SH-SY5Y (cell line): ENCODE measurements around the gene INSC.

Source experiments
- GATA2 ChIP-seq: IDR thresholded peaks from 2 replicates; pipeline ENCODE4 v1.6.1; 2011; ENCODE audit warnings: mild to moderate bottlenecking, low read depth, low read length
- GATA3 ChIP-seq: IDR thresholded peaks from 2 replicates; pipeline ENCODE4 v1.6.1; 2011; ENCODE audit warnings: low read depth, mild to moderate bottlenecking, low read length, moderate library complexity

The INSC gene

DNA sequence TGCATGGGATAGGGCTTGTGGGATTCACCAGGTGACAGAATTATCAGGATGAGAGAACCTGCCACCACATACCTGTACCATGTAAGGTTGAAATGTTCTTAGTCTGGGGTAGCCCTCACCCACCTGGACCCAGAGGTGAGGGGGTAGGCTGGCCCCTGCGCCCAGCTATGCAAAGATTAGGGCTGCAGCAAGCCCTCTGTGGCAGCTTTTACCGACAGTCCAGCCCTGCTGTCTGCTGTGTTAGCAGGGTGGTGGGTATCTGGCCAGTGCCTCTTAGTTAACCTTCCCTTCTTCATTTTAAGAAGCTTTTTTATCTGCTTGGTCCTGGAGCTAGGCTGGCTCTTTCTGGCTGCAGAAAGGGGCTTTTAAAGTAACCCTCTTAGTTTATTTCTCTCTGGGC is 13.9 kb downstream of the INSC start:
- TF ChIP-seq GATA3 (no peak), GATA2 (no peak)

DNA sequence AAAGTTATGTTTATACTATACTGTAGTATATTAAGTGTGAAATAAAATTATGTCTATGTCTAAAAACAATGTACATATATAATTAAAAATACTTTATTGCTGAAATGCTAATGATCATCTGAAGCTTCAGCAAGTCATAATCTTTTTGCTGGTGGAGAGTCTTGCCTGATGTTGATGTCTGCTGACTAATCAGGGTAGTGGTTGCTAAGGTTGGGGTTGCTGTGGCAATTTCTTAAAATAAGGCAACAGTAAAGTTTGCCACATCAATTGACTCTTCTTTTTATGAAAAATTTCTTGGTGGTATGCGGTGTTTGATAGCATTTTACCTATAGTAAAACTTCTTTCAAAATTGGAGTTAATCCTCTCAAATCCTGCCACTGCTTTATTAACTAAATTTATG is 21.4 kb downstream of the INSC start:
- TF ChIP-seq GATA2 (no peak), GATA3 (no peak)

DNA sequence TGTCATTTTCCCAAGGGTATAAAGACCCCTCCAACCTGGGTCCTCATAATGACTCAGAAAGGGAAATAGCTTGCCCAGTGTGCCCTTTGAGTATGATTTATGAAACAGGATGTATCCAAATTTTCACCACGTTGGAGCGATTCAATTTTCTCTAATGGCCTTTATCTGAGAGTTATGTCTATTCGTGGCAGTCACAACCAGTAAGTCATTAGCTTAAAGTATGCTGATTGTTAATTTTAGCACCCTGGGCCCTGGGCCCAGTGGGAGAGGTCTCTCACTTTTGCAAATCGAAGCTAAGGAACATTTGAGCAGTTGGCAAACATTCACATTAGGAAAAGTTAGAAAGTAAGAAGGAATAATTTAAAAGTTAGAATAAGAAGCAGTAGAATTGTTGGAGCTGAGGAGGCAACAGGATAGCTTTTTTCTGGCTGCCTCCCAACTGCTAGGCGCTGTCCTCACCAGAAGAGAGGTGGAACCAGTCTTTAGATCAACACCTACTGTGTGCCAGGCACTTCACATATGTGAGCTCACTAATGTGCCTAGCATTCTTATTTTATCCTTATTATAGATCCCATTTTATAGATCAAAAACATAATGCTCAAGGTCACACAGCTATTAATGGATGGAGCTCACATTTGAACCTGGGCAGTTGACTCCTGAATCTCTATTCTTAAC is 24.5 kb downstream of the INSC start:
- TF ChIP-seq GATA3 (no peak), GATA2 (no peak)

DNA sequence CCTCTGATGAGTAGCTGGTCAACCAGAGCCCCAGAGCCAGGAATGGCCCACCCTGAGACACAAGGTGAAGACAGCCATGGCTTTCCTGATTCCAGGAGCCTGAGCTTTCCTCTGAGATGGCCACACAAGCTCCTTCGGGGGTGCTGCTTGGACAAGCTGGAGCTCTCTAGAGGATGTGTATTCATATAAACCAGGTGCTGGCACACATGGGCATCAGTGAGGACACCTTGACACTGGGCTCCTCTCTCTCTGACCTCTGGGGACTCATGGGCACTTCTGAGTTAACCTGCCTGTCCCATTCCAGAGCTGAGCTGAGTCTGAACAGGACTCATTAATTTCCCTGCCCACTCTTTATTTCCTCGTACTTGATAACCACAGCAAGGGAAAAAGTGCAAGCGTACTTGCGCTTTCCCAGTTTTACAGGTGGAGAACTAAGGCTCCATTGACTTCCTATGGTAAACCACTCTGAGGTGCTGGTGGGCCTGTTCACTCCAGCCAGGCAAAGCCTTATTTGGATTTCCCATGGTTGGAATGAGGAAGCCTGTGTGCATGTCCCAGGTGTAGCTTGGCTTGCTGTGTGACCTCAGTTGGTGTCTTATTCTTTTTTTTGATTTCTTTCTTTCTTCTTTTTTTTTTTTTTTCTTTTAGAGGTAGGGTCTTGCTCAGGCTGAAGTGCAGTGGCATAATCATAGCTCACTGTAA is 25.4 kb downstream of the INSC start:
- TF ChIP-seq GATA2, result no peak
- no peak for TF ChIP-seq GATA3

DNA sequence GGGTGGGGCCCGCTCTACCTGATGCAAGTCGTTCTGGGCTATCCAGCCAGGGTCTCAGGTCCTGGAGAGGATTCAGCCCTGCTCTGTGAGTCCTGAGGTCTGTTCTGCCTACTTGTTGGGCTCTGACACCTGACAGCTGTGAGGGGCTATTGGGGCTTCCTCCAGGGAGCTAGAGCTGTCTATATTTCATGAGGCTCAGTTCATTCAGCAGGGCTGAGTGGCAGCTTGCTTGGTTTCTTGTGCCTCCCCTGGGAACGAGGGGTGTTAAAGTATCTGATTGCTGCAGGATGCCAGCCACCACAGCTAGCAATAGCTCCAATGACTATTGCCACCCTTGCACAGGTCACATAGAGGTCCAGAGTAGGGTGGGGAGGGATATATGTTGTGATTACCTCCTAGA is 26.7 kb downstream of the INSC start:
- TF ChIP-seq GATA2, result no peak
- no peak for TF ChIP-seq GATA3

DNA sequence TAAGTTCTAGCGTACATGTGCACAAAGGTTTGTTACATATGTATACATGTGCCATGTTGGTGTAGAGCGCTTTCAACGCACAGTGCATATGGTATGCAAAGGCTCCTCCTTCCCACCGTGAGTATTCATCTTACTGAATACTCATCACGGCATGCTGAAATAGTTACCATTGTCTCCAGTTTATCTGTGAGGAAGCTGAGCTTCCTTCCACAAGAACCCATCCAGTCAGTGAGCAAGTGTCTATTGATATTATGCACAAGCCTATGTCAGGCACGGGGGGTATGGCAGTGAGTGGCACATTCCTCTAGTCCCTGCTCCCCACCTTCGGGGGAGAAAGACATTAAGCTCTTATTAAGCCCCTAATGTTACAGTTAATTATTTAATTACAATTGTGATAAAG is 28.1 kb downstream of the INSC start:
- TF ChIP-seq GATA3, result no peak
- TF ChIP-seq GATA2, result no peak

DNA sequence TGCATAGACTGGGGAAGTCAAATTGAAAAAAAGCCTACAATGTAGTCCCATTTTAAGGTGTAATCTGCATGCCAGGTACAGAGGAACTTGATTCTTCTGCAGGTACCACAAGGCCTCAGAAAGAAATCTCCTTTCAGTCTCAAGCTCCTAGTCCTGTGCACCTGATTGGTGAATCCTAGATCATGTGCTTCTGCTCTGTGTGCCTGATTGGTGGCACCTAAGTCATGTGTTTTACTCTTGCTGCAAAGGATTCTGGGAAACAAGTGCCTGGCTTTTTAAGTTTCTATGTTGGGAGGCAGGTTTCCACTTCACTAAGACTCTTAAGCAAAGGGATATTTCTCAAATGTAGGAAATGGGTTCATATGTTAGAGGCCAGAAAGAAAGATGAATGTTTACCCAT is 29.1 kb downstream of the INSC start:
- TF ChIP-seq GATA3, result no peak
- TF ChIP-seq GATA2, result no peak

DNA sequence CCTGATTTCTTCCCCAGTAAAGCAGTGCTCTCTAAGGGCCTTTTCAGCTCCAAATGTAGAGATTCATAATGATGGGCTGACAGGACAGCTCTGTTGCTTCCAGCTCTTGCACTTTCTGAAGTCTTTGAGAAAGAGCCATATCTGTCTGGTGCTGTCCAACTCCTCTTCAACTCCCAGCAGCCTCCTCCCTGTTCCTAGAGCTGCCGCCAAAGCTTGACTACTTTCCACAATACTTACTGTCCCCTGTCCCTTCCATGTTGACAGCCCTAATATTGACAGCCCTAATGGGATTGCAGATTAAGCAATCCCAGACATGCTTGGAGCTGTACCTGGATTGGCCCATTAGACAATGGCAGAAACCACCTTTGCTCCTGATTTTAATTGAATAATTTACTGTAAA is 29.6 kb downstream of the INSC start:
- TF ChIP-seq GATA3, result no peak
- TF ChIP-seq GATA2, result no peak

DNA sequence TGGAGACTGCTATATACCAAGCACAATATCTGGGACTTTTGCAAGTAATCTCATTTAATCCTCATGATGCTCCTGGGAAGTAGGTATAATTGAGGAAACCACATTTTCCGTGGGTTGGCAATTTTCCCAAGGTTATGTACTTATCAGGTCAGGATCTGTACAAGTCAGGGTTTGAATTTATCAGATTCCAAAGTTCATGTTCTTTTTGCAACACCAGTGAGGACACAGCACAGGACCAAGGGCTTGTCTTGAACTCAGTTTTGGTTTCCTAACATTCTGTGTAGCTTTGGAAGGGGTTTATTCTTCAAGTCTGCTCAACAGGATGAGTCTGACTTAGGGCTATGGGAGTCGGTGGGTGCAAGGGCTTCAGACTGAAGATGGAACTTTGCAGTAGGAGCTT is 30.4 kb downstream of the INSC start:
- TF ChIP-seq GATA3 (no peak), GATA2 (no peak)

DNA sequence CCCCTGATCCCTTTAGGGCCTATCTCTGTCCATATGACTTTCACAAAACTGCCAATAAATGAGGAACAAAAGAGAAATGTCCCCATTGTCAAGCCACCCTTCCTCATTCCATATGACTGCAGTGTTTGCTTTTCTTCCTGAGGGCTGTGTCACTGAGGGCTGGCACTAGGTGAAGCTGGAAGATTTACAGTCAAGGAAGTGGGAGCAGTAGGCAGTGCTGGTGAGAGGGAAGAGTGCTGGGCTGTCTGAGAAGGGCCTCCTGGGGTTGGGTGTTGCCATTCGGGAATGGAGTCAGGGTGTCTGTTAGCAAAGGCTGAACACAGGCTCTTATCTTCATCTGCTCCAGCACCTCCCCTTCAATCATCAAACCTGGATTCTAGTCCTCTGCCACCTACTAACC is 30.9 kb downstream of the INSC start:
- no peak for TF ChIP-seq GATA2
- TF ChIP-seq GATA3, result no peak

DNA sequence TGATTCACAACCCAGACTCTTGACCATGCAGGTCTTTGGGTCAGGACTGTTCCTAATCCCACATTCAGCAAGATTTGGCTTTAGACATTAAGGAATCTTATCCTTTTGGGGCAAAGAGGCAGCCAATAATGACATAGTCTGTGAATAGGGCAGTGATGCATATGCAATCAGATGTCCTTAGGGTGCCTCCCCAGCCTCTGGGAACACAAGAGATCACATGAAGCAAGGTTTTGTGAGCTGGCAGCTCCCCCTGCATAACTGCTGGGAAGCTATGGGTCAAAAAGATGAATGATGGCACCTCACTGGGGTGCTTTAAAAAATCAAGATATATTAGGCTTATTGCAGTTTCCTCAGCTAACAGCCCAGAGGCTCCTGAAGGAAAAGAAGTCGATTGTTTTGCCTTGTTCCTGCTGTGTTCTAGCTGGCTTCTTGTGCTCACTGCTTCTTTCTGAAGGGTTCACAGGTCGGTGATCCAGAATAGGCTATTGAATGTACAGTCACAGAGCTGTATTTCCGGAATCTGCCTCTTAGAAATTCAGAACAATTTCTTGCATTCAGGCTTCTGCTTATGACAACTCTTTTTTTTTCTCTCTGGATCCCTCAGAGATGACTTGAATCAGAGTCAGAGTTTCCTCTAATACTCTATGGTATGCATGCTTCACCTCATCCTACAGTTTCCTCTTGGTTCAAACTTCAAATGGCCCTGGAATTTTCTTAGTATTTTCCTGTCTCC is 31.7 kb downstream of the INSC start:
- TF ChIP-seq GATA2 (no peak), GATA3 (no peak)

DNA sequence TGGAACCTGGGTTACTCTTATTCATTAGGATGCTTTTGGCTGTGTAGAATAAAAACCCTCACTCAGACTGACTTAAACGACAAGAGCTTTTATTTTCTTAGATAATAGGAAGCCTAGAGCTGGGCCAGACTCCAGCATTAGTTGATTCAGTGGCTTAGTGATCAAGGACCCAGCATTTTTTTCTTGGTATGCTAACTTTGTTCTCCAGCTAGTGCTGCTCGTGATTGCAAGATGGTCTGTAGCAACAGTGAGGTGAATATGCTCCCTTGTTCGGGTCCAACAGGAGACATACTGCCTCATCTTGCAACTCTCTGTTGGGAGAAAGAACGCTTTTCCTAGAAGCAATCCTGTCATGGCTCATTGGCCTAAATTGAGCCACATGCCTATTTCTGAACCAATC is 33.4 kb downstream of the INSC start:
- no peak for TF ChIP-seq GATA2
- TF ChIP-seq GATA3, result no peak

DNA sequence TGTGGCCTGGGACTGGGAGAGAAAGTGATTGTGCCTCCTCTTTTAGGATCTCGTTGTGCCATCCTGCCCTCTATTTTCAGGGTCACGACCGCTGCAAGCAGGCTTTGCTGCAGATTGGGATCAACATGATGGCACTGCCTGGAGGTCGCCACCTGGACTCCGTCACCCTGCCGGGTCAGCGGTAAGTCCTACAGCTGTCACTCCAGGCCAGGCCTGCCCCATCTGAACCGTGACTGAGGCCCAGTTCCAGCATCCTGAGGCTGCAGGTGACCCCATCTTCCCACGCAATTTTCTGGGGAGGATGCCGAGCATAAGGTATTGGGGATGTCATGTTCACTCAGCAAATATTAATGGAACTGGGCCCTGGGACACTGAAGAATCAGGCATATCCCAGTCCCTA is 34.3 kb downstream of the INSC start:
- TF ChIP-seq GATA3, result no peak
- no peak for TF ChIP-seq GATA2

DNA sequence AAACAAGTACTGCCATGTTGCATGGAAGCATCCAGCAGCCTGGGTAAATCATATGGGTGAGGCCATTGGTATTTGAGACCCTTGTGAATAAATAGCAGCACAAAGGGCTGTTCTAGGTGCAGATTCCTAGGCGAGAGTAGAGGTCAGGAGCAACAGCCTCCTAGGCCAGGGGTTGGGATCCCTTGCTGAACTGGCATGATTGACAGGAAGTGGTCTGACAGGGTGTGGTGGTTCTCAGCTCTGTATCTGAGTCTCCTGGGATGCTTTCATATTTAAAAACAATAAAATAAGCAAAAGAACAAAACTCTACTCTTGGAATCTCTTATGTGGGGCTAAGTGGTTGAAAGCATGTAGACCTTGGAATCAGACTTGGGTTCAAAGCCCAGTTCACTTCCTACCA is 35.8 kb downstream of the INSC start:
- no peak for TF ChIP-seq GATA3
- TF ChIP-seq GATA2, result no peak

DNA sequence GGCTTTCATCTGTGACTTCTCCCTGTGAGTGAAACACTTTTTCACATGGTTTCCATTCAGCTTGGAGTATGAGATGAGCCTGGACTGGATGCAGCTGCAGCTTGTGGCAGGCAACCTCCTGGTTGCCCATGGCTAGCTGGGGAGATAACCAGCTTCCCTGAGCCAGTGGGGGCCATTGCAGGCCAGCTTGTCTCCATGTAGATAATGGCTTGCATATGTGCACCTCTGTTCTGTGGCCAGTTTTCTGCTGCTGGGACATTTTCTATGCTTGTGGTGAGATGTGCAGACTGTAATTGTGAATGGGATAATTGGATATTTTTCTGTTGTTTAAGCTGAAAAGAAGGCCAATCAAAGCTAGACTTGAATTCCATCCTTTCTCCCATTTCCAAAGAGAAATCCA is 38.5 kb downstream of the INSC start:
- TF ChIP-seq GATA2, result no peak
- no peak for TF ChIP-seq GATA3
